ENCODE measurements around the gene DDX50.

DNA sequence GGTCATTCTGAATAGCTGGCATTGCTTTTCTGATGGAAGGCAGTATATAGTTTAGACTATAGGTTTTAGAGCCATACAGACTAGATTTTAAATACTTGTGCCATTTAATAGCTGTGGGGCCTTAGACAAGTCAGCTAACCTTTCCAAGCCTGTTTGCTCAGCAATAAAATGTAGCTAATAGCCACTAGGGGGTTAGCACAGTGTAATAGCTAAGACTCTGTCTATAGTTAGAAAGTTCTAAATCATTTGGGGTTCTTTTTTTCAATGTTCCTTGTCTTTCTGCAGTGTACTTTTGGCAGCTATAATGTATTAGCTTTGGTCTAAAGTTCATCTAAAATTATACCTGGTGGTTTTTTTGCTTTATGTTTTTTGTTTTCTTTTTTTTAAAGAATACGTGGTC lies 80.0 kb downstream of the DDX50 start:
- no peak for TF ChIP-seq EZH2 (IDR thresholded peaks at IDR 0.05; ENCODE audit: borderline replicate concordance)
- TF ChIP-seq, protein P1, sequence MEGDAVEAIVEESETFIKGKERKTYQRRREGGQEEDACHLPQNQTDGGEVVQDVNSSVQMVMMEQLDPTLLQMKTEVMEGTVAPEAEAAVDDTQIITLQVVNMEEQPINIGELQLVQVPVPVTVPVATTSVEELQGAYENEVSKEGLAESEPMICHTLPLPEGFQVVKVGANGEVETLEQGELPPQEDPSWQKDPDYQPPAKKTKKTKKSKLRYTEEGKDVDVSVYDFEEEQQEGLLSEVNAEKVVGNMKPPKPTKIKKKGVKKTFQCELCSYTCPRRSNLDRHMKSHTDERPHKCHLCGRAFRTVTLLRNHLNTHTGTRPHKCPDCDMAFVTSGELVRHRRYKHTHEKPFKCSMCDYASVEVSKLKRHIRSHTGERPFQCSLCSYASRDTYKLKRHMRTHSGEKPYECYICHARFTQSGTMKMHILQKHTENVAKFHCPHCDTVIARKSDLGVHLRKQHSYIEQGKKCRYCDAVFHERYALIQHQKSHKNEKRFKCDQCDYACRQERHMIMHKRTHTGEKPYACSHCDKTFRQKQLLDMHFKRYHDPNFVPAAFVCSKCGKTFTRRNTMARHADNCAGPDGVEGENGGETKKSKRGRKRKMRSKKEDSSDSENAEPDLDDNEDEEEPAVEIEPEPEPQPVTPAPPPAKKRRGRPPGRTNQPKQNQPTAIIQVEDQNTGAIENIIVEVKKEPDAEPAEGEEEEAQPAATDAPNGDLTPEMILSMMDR (IDR thresholded peaks at IDR 0.05; ENCODE audit: poor library complexity), result peak; percentile 27
- TF ChIP-seq EZH2phosphoT487 (IDR thresholded peaks at IDR 0.05; ENCODE audit: low read depth, severe bottlenecking, unreplicated experiment), result no peak
